Large intestine (tissue), 12 donors: ENCODE data around the gene MAD2L1. TPM values are rescaled to one million over a fixed set of nuclear protein-coding genes. Genes with fewer than 3 reads are reported as not detected.
"Not testable (repeated sequence)": the region's sequence is repeated elsewhere in the genome, so short reads cannot be mapped to it uniquely, and the experiment has no call there.

Experiments
- DNase-seq, 2 donors: peaks; one replicate each; pipeline versions ENCODE4 v3.0.0 to v3.0.0-alpha.2; 2013
- H3K27ac ChIP-seq: one replicate; pipeline ENCODE4 v1.5.1; 2013; ENCODE audit warnings: low read length
- H3K27me3 ChIP-seq: 2 replicates; pipeline ENCODE4 v1.6.1; 2013; ENCODE audit warnings: low read length; ENCODE audit not compliant: control insufficient read depth, insufficient read depth
- H3K36me3 ChIP-seq: 2 replicates; pipeline ENCODE4 v1.6.1; 2013; ENCODE audit warnings: low read length; ENCODE audit not compliant: control insufficient read depth, insufficient read depth
- H3K4me1 ChIP-seq: one replicate; pipeline ENCODE4 v1.6.1; 2013; ENCODE audit warnings: low read length; ENCODE audit not compliant: control insufficient read depth, insufficient read depth
- H3K4me3 ChIP-seq: one replicate; pipeline ENCODE4 v1.5.1; 2013; ENCODE audit warnings: low read length
- H3K9me3 ChIP-seq: one replicate; pipeline ENCODE4 v1.6.1; 2013; ENCODE audit warnings: mild to moderate bottlenecking, low read depth, low read length, moderate library complexity; ENCODE audit not compliant: control insufficient read depth
- WGBS: methylation state at CpG from one replicate; pipeline ENCODE4 v1.1.5; 2013; ENCODE audit warnings: low lambda C conversion rate; ENCODE audit not compliant: insufficient coverage; 5-methylcytosine and 5-hydroxymethylcytosine counted together
- long read RNA-seq, 11 donors: transcript quantifications; one replicate each; lab custom pipeline, GENCODE V29; 2026
- polyA plus RNA-seq: library from polyadenylated mRNA; unstranded; fragments of 120-200 nt; gene quantifications from one replicate; pipeline ENCODE4 v1.2.1, GENCODE V29; 2013

MAD2L1 gene
- polyA plus RNA-seq = 28.7 TPM
- long read RNA-seq, donor 1, full-length matches to known transcripts = 11 of 11 reads
- long read RNA-seq, donor 1, partial matches to known transcripts = 0 of 11 reads
- long read RNA-seq, donor 1, other reads (novel, unspliced or antisense) = 0 of 11 reads
- long read RNA-seq, donor 2, full-length matches to known transcripts = 22 of 22 reads
- long read RNA-seq, donor 2, partial matches to known transcripts = 0 of 22 reads
- long read RNA-seq, donor 2, other reads (novel, unspliced or antisense) = 0 of 22 reads
- long read RNA-seq, donor 3, full-length matches to known transcripts = 46 of 46 reads
- long read RNA-seq, donor 3, partial matches to known transcripts = 0 of 46 reads
- long read RNA-seq, donor 3, other reads (novel, unspliced or antisense) = 0 of 46 reads
- long read RNA-seq, donor 4, full-length matches to known transcripts = 3 of 3 reads
- long read RNA-seq, donor 4, partial matches to known transcripts = 0 of 3 reads
- long read RNA-seq, donor 4, other reads (novel, unspliced or antisense) = 0 of 3 reads
- long read RNA-seq, donor 5, full-length matches to known transcripts = 16 of 16 reads
- long read RNA-seq, donor 5, partial matches to known transcripts = 0 of 16 reads
- long read RNA-seq, donor 5, other reads (novel, unspliced or antisense) = 0 of 16 reads
- long read RNA-seq, donor 6, full-length matches to known transcripts = 22 of 22 reads
- long read RNA-seq, donor 6, partial matches to known transcripts = 0 of 22 reads
- long read RNA-seq, donor 6, other reads (novel, unspliced or antisense) = 0 of 22 reads
- long read RNA-seq, donor 7, full-length matches to known transcripts = 11 of 11 reads
- long read RNA-seq, donor 7, partial matches to known transcripts = 0 of 11 reads
- long read RNA-seq, donor 7, other reads (novel, unspliced or antisense) = 0 of 11 reads
- long read RNA-seq, donor 8, full-length matches to known transcripts = 42 of 42 reads
- long read RNA-seq, donor 8, partial matches to known transcripts = 0 of 42 reads
- long read RNA-seq, donor 8, other reads (novel, unspliced or antisense) = 0 of 42 reads
- long read RNA-seq, donor 9, full-length matches to known transcripts = 22 of 22 reads
- long read RNA-seq, donor 9, partial matches to known transcripts = 0 of 22 reads
- long read RNA-seq, donor 9, other reads (novel, unspliced or antisense) = 0 of 22 reads
- long read RNA-seq, donor 10, full-length matches to known transcripts = 17 of 17 reads
- long read RNA-seq, donor 10, partial matches to known transcripts = 0 of 17 reads
- long read RNA-seq, donor 10, other reads (novel, unspliced or antisense) = 0 of 17 reads
- long read RNA-seq, donor 11, full-length matches to known transcripts = 15 of 15 reads
- long read RNA-seq, donor 11, partial matches to known transcripts = 0 of 15 reads
- long read RNA-seq, donor 11, other reads (novel, unspliced or antisense) = 0 of 15 reads

DNA sequence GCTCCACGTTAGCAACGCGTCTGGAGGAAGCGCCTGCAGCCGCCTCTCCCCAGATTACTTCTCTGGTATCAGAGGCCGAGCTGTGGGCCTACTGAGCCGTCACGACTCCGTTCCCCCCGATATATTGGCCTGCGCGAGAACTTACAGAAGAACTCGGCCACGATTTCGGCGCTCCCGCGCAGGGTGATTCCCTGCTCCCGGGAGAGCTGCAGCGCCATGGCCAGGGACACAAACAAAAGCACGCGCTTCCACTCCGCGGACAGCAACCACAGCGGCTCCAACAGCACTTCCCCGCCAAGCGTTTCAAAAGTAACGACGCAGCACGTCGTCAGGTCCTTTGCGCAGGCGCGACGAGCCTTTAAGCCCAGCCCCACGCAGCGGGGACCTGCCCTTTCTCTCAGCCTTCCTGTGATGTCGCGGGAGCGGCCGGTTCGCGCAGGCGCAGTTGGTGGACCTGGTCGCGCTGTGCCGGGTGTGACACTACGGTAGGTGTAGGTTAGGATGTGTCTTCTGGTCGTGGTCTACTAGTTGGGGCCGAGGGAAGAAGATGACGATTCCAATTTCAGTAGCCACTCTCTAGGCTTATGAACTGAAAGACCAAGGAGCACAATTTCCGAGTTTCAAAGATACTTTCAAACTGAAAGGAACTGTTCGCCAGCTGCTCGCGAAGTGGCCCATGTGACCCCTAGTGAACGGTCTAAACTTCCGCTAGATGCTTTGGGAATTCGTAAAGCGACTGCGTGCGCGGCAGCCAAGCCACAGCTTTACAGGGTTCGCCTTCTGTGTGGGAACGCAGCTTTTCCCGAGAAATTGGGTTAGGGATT lies at the start of gene MAD2L1:
TSS of gene MAD2L1 (minus strand) at position 332 of the 824 bp plus-strand sequence. CDS start at position 218, 114 bp downstream.
- no CpG with 5 or more reads among the region's 65 CpGs for WGBS
- Histone ChIP-seq H3K27me3 (no peaks in the 10 kb centered on the region), H3K4me3 (peak within 1 kb of the TSS; percentile 74), H3K4me1 (peaks cover 5% of the 10 kb centered on the region), H3K36me3 (no peaks in the 10 kb centered on the region), H3K27ac (peak within 1 kb of the TSS; percentile 94), H3K9me3 (no peaks in the 10 kb centered on the region)
- peak; percentile 98 to 99 for DNase-seq

DNA sequence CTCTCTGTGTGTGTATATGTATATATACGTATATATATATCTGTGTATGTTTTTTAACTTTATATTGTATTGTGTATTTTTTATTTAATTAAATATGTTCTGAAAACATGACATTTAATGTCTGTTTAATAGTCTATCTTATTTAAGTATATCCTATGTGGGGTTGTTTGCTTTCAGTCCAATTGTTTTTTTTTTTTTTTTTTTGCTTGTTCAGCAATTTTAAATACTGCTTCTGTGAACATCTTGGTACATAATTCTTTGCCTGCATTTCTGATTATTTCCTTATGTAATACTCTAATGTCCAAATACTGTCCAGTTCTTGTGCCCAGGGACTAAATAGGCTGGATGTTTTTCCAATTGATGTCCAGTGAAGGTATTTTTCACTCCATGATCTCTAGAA lies 45.1 kb upstream of the MAD2L1 start:
- H3K4me3 ChIP-seq = no peak overlapping the region
- DNase-seq = no peak
- H3K36me3 ChIP-seq = no peaks in the 10 kb centered on the region
- no peak overlapping the region for H3K27ac ChIP-seq
- WGBS = no CpG with 5 or more reads among the region's 1 CpG
- H3K9me3 ChIP-seq = no peaks in the 10 kb centered on the region
- no peaks in the 10 kb centered on the region for H3K4me1 ChIP-seq
- no peaks in the 10 kb centered on the region for H3K27me3 ChIP-seq

DNA sequence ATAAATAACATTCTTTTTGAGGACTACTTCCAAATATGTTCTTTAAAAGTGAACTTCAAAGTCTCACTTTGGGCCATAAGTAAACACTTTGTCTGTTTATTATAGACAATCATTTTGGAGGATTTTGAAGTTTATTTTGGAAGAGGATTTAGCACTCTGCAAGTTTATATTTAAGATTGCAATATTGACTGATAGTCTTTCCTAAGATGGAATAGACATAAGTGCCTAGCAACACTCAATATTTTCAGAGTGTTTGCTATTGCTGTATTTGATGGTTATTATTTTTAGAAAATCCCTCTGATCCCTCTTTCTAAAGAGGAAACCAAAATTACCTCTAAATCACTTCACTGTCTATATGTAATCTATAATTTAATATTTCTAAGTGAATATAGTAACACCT lies 42.8 kb upstream of the MAD2L1 start:
- H3K27ac ChIP-seq = no peak overlapping the region
- no peaks in the 10 kb centered on the region for H3K9me3 ChIP-seq
- no peaks in the 10 kb centered on the region for H3K4me1 ChIP-seq
- H3K36me3 ChIP-seq = no peaks in the 10 kb centered on the region
- no peaks in the 10 kb centered on the region for H3K27me3 ChIP-seq
- no peak overlapping the region for H3K4me3 ChIP-seq
- DNase-seq = no peak

DNA sequence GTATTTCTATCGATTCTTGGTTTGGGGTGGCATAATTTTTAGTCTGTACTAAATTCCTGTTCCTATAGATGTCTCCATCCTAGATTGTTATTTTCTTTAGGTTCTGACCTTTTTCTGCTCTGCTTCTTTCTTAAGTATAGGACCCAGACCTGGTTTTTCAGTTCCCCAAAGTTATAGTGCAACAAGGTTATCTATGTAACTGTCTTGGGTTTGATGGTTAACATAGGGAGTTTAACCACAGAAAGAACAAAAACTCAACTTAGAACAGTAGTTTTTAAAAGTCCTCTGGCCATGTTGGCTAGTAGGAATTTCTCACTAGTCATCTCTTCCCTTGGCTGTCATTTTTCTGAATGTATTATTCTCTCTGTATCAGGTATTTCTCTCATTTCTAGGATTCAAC lies 38.8 kb upstream of the MAD2L1 start:
- no peaks in the 10 kb centered on the region for H3K9me3 ChIP-seq
- 100% methylated on average over 1 of the region's 1 CpG for WGBS
- no peaks in the 10 kb centered on the region for H3K4me1 ChIP-seq

DNA sequence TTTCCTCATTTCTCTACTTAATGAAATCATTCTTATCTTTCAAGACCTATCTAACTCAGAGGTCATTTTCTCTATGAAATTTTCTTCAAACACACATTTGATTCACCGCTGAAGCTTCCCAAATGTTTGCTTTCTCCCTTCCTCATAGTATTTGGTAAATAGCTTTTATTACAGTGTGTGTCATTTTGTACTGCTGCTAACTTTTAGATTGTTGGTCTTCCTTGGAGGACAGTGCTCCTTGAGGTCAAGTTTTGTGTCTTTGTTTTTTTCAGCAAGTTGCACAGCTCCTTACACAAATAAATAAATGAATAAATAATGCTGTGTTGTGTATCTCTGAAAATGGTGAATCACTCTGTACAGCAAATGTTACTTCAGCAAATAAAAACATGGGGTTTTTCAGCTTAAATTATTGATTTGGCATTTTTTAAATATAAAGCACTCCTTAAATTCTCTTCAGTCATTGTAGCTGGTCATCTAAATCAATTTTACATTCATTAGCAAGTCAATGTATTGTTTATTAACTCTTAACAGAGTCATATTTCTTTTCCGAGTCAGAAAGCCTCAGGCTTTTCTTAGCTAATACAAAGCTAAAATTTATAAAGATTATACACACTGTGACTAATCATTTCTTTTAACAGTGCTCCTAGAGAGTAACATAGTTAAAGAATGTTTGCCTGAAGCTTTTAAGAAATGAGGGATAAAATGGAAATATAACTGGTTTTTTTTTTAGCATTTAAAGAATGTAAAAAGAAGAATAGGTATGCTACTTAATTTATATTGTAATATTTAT lies 30.1 kb upstream of the MAD2L1 start:
- H3K4me3 ChIP-seq = no peak overlapping the region
- no peaks in the 10 kb centered on the region for H3K36me3 ChIP-seq
- H3K4me1 ChIP-seq = no peaks in the 10 kb centered on the region
- H3K27me3 ChIP-seq = no peaks in the 10 kb centered on the region
- H3K27ac ChIP-seq = no peak overlapping the region
- DNase-seq = no peak
- WGBS = no CpG with 5 or more reads among the region's 2 CpGs
- H3K9me3 ChIP-seq = no peaks in the 10 kb centered on the region

More for the DNA sequence above, 38.8 kb upstream of the MAD2L1 start:
- no peak overlapping the region for H3K4me3 ChIP-seq
- H3K27me3 ChIP-seq = no peaks in the 10 kb centered on the region
- H3K27ac ChIP-seq = no peak overlapping the region
- DNase-seq = no peak
- H3K36me3 ChIP-seq = no peaks in the 10 kb centered on the region

DNA sequence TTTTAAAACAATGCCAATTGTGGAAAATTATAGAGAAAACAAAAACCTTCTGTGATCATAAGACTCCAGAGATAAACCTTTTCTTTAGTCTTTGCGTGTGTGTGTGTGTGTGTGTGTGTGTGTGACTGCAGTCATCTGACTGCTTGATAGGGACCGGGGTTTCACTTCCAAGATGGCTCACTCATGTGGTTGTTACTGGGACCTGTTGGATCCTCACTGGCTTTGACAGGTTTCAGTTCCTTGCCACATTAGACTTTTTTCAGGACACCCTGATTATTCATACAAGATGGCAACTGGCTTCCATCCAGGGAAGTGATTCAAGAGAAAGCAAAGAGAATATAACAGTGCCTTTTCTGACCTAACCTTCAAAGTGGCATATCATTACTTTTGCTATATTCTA lies 21.9 kb upstream of the MAD2L1 start:
- Histone ChIP-seq H3K27ac (no peak overlapping the region), H3K36me3 (no peaks in the 10 kb centered on the region), H3K27me3 (no peaks in the 10 kb centered on the region), H3K4me3 (no peak overlapping the region), H3K9me3 (no peaks in the 10 kb centered on the region), H3K4me1 (no peaks in the 10 kb centered on the region)
- WGBS = no CpG with 5 or more reads among the region's 2 CpGs
- no peak for DNase-seq

DNA sequence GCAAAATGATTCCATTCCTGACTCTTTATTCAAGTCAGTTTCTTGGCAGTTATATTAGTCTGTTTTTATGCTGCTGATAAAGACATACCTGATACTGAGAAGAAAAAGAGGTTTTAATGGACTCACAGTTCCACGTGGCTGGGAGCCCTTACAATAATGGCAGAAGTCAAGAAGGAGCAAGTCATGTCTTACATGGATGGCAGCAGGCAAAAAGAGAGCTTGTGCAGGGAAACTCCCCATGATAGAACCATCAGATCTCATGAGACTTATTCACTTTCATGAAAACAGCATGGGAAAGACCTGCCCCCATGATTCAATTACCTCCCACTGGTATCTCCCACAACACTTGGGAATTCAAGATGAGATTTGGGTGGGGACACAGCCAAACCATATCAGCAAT lies 21.4 kb upstream of the MAD2L1 start:
- H3K27ac ChIP-seq, H3K4me1 ChIP-seq, H3K4me3 ChIP-seq, DNase-seq, H3K27me3 ChIP-seq, H3K36me3 ChIP-seq, H3K9me3 ChIP-seq: not testable (repeated sequence)
- no CpG with 5 or more reads among the region's 1 CpG for WGBS

DNA sequence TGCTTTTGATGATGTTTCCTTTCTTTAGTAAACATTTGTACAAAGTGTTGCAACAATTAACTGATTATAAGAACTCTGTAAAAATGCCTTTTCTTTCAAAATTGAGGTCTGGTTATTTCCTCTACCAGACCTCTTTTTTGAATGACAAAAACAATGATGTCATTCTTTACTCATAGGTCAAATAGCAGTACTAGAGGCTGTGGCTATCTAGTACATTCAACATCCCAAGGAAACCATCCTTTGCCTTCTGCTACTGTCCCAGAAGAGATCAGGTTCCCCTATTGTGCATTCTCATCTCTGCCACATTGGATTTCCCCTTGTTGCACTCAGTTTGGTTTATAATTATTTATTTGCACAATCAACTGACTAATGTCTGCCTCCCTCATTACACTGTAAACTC lies 19.1 kb upstream of the MAD2L1 start:
- Histone ChIP-seq H3K4me3 (no peak overlapping the region), H3K4me1 (no peaks in the 10 kb centered on the region)
- no peak for DNase-seq

DNA sequence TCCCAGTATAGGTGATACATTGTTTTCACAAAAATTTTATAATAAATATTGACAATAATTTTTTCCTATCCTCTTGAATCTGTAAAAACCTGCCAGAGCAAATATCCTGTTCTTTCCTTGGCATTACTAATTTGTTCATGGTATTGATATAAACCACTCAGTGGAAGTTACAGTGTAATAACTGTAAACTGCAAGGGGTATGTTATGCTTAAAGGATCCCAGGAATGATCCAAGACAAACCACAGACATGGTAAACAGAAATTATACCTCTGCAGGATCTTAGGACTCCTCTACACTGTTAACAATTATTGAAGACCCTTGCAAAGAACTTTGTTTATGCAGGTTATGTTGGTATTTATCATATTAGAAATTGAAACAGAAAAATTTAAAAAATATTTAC lies 17.7 kb upstream of the MAD2L1 start:
- H3K27me3 ChIP-seq = no peaks in the 10 kb centered on the region
- no peak overlapping the region for H3K4me3 ChIP-seq
- H3K27ac ChIP-seq = no peak overlapping the region
- no peak for DNase-seq
- H3K4me1 ChIP-seq = no peaks in the 10 kb centered on the region
- no peaks in the 10 kb centered on the region for H3K36me3 ChIP-seq
- H3K9me3 ChIP-seq = no peaks in the 10 kb centered on the region

More for the DNA sequence above, 19.1 kb upstream of the MAD2L1 start:
- H3K27me3 ChIP-seq = no peaks in the 10 kb centered on the region
- H3K36me3 ChIP-seq = no peaks in the 10 kb centered on the region
- H3K9me3 ChIP-seq = no peaks in the 10 kb centered on the region
- no peak overlapping the region for H3K27ac ChIP-seq
